Colonic mucosa (tissue), 4 donors: ENCODE measurements around the gene MARK2. TPM values are rescaled to one million over a fixed set of nuclear protein-coding genes. Genes with fewer than 3 reads are reported as not detected.

Experiments used
- DNase-seq: peaks from one replicate; pipeline ENCODE4 v3.0.0-alpha.2; 2020
- H3K27ac ChIP-seq: fragments of 200-600 bp; one replicate; pipeline ENCODE4 v1.8.0; 2021
- H3K27me3 ChIP-seq: fragments of 200-600 bp; one replicate; pipeline ENCODE4 v1.8.0; 2021
- H3K36me3 ChIP-seq: fragments of 200-600 bp; one replicate; pipeline ENCODE4 v1.8.0; 2021
- H3K4me1 ChIP-seq: fragments of 200-600 bp; one replicate; pipeline ENCODE4 v1.8.0; 2021; ENCODE audit warnings: mild to moderate bottlenecking
- H3K4me3 ChIP-seq: fragments of 200-600 bp; one replicate; pipeline ENCODE4 v1.8.0; 2021
- H3K9ac ChIP-seq, 2 donors: one replicate each; pipeline ENCODE4 v1.7.0; 2013; ENCODE audit warnings: control low read depth in 2 of 2, low read depth in 2 of 2, low read length in 2 of 2
- H3K9me3 ChIP-seq: fragments of 200-600 bp; one replicate; pipeline ENCODE4 v1.8.0; 2021
- intact Hi-C: fragments of 100-400 bp; cut with DNase I; formaldehyde crosslinking; loops from one replicate; pipeline ENCODE4 v1.14.1; 2022
- total RNA-seq, 2 donors: library from RNA; stranded (reverse); fragmentation: NEBNext Ultra II Directional in 1 of 2; extraction: Animal tissue kit (Norgen Biotek cat#: 25700) in 1 of 2; gene quantifications; one replicate each; pipeline ENCODE4 v1.2.1, GENCODE V29; 2021
- TF ChIP-seq, protein P1 (sequence below): fragments of 200-600 bp; IDR thresholded peaks from one replicate; pipeline ENCODE4 v1.8.0; 2022; ENCODE audit warnings: antibody characterized with exemption, mild to moderate bottlenecking
- donor health status: healthy.
- donor health status: DM: no; HTN: no; CAD: no.
- donor health status: DM: no; HTN: no; CAD: no.

The MARK2 gene
- total RNA-seq, 2 donors from 2014 or later = 86.8 to 96.8 TPM

- no peak for DNase-seq
- H3K27me3 ChIP-seq = no peaks in the 10 kb centered on the region
- no peaks in the 10 kb centered on the region for H3K36me3 ChIP-seq
- TF ChIP-seq, protein P1, sequence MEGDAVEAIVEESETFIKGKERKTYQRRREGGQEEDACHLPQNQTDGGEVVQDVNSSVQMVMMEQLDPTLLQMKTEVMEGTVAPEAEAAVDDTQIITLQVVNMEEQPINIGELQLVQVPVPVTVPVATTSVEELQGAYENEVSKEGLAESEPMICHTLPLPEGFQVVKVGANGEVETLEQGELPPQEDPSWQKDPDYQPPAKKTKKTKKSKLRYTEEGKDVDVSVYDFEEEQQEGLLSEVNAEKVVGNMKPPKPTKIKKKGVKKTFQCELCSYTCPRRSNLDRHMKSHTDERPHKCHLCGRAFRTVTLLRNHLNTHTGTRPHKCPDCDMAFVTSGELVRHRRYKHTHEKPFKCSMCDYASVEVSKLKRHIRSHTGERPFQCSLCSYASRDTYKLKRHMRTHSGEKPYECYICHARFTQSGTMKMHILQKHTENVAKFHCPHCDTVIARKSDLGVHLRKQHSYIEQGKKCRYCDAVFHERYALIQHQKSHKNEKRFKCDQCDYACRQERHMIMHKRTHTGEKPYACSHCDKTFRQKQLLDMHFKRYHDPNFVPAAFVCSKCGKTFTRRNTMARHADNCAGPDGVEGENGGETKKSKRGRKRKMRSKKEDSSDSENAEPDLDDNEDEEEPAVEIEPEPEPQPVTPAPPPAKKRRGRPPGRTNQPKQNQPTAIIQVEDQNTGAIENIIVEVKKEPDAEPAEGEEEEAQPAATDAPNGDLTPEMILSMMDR = no peak
- H3K9me3 ChIP-seq = no peaks in the 10 kb centered on the region
- no peak overlapping the region for H3K9ac ChIP-seq
- H3K4me3 ChIP-seq = no peak overlapping the region
- no peak overlapping the region for H3K27ac ChIP-seq
- intact Hi-C loops = loop anchor here (10.0 kb wide), 1 partner anchor 312 kb away; no protein-coding TSS in a partner anchor
- peaks cover 1% of the 10 kb centered on the region for H3K4me1 ChIP-seq
Observed at GRCh38 chr11:63832336-63832735, 6.6 kb upstream of the MARK2 start.

- TF ChIP-seq, protein P1 = no peak
- Histone ChIP-seq H3K9me3 (no peaks in the 10 kb centered on the region), H3K4me1 (peaks cover 6% of the 10 kb centered on the region), H3K4me3 (no peak overlapping the region), H3K27ac (no peak overlapping the region), H3K9ac (no peak overlapping the region), H3K36me3 (no peaks in the 10 kb centered on the region), H3K27me3 (no peaks in the 10 kb centered on the region)
- intact Hi-C loops = loop anchor here (10.0 kb wide), 1 partner anchor 312 kb away; no protein-coding TSS in a partner anchor
- no peak for DNase-seq
Observed at GRCh38 chr11:63833048-63833447, 5.9 kb upstream of the MARK2 start.

- intact Hi-C loops = loop anchor here (5.0 to 10.0 kb wide), 3 partner anchors 67 to 310 kb away; partner anchors contain the start of gene ZFTA
- no peaks in the 10 kb centered on the region for H3K27me3 ChIP-seq
- TF ChIP-seq, protein P1 = no peak
- no peak overlapping the region for H3K9ac ChIP-seq
- no peaks in the 10 kb centered on the region for H3K36me3 ChIP-seq
- no peak overlapping the region for H3K4me3 ChIP-seq
- H3K27ac ChIP-seq = no peak overlapping the region
- peaks cover 8% of the 10 kb centered on the region for H3K4me1 ChIP-seq
- no peak for DNase-seq
- no peaks in the 10 kb centered on the region for H3K9me3 ChIP-seq
Observed at GRCh38 chr11:63834535-63835157, 4.3 kb upstream of the MARK2 start.

GRCh38 chr11:63835158-63835545 is 3.8 kb upstream of the MARK2 start:
- Histone ChIP-seq H3K4me3 (no peak overlapping the region), H3K9ac (no peak overlapping the region), H3K36me3 (no peaks in the 10 kb centered on the region), H3K27ac (no peak overlapping the region), H3K27me3 (no peaks in the 10 kb centered on the region), H3K9me3 (no peaks in the 10 kb centered on the region), H3K4me1 (peaks cover 8% of the 10 kb centered on the region)
- no peak for DNase-seq
- TF ChIP-seq, protein P1 = no peak
- intact Hi-C loops = loop anchor here (5.0 to 10.0 kb wide), 3 partner anchors 68 to 310 kb away; partner anchors contain the start of gene ZFTA

DNA sequence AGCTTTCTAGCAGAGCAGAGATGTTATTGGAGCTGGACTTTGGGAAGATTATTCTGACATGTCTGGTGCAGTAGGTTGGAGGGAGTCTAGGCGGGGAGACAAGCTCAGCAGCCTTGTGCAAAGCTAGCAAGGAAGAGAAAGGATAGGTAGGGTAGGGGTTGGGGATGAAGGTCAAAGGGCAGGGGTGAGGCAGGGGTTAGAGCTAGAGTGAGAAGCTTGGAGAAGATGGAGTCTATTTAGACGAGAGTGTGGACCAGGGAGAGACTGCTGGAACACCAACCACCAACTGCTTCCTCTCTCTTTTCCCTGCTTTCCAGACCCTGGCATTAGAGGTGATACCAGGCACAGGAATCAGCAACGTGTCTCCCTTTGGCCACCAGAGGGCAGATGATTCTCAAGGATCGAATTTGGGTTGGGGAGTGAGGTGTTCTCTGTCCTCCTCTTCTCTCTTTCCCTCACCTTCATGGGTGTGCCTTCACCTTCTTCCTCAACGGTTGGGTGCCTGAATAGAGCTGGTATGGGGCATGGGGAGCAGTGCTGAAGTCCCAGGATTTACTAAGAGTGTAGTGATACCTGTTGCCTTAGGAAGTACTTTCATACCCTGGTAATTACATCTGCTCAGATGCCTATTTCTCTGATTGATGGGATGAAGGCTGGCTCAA is 1.8 kb upstream of the MARK2 start:
- H3K9me3 ChIP-seq = no peaks in the 10 kb centered on the region
- peak overlapping the region in 1 of 2 donors; percentile 88 for H3K9ac ChIP-seq
- DNase-seq = peak; percentile 92
- intact Hi-C loops = loop anchor here (1.0 to 10.0 kb wide), 4 partner anchors 70 to 308 kb away; partner anchors contain the start of gene ZFTA
- no peaks in the 10 kb centered on the region for H3K36me3 ChIP-seq
- no peak overlapping the region for H3K4me3 ChIP-seq
- TF ChIP-seq, protein P1 = peak; percentile 71
- no peaks in the 10 kb centered on the region for H3K27me3 ChIP-seq
- H3K27ac ChIP-seq = peak overlapping the region; percentile 84
- peaks cover 18% of the 10 kb centered on the region for H3K4me1 ChIP-seq
